GM19463 (cell line): Measurements from ENCODE around the gene STYK1.
"Not testable (repeated sequence)": the region's sequence is repeated elsewhere in the genome, so short reads cannot be mapped to it uniquely, and the experiment has no call there.

Source experiments
- ATAC-seq: cut with Tn5 transposase; IDR thresholded peaks from one replicate; pipeline ENCODE4 v1.9.1; 2021; ENCODE audit warnings: mild to moderate bottlenecking, moderate library complexity; ENCODE audit not compliant: unreplicated experiment

Gene STYK1

GRCh38 chr12:10623131-10623530 lies 50.7 kb downstream of the STYK1 start:
- ATAC-seq, result no peak

- ATAC-seq, result no peak
Observed at GRCh38 chr12:10621278-10621677, 52.6 kb downstream of the STYK1 start.

- ATAC-seq, result no peak
Observed at GRCh38 chr12:10620078-10620779, 53.6 kb downstream of the STYK1 start.

GRCh38 chr12:10618338-10618987 lies 55.4 kb downstream of the STYK1 start:
- no peak for ATAC-seq

- ATAC-seq, result no peak
Observed at GRCh38 chr12:10617863-10618262, 56.0 kb downstream of the STYK1 start.

GRCh38 chr12:10615532-10615931 lies 58.3 kb downstream of the STYK1 start:
- no peak for ATAC-seq

- ATAC-seq, result no peak
Observed at GRCh38 chr12:10614056-10614370, 59.8 kb downstream of the STYK1 start.

- ATAC-seq, result peak; percentile 96
Observed at GRCh38 chr12:10613349-10614055, 60.4 kb downstream of the STYK1 start, which contains the start of gene MAGOHB. Gene MAGOHB (minus strand): TSS chr12:10613609. CDS start chr12:10613532, 77 bp downstream.

- peak; percentile 6 for ATAC-seq
Observed at GRCh38 chr12:10612984-10613348, 60.9 kb downstream of the STYK1 start.

- ATAC-seq, result no peak
Observed at GRCh38 chr12:10612110-10612509, 61.7 kb downstream of the STYK1 start.

- not testable (repeated sequence) for ATAC-seq
Observed at GRCh38 chr12:10611258-10611657, 62.6 kb downstream of the STYK1 start.

- no peak for ATAC-seq
Observed at GRCh38 chr12:10610188-10610587, 63.7 kb downstream of the STYK1 start.

- ATAC-seq, result no peak
Observed at GRCh38 chr12:10607885-10608458, 65.9 kb downstream of the STYK1 start.

GRCh38 chr12:10601860-10602259 lies 72.0 kb downstream of the STYK1 start:
- ATAC-seq, result no peak

- no peak for ATAC-seq
Observed at GRCh38 chr12:10600988-10601387, 72.9 kb downstream of the STYK1 start.

GRCh38 chr12:10595881-10596280 lies 78.0 kb downstream of the STYK1 start:
- no peak for ATAC-seq

- no peak for ATAC-seq
Observed at GRCh38 chr12:10590966-10591365, 82.9 kb downstream of the STYK1 start.

- no peak for ATAC-seq
Observed at GRCh38 chr12:10584415-10584814, 89.4 kb downstream of the STYK1 start.

- no peak for ATAC-seq
Observed at GRCh38 chr12:10582704-10583103, 91.1 kb downstream of the STYK1 start.

GRCh38 chr12:10582133-10582532 lies 91.7 kb downstream of the STYK1 start:
- not testable (repeated sequence) for ATAC-seq

- no peak for ATAC-seq
Observed at GRCh38 chr12:10574307-10574706, 99.5 kb downstream of the STYK1 start.

- not testable (repeated sequence) for ATAC-seq
Observed at GRCh38 chr12:10572021-10572490, 101.8 kb downstream of the STYK1 start.
